Stomach (tissue), 9 donors: Measurements from ENCODE around the gene CPLX3. TPM values are rescaled to one million over a fixed set of nuclear protein-coding genes. Genes with fewer than 3 reads are reported as not detected.

ENCODE experiments used
- DNase-seq, 2 donors: peaks; one replicate each; pipeline versions ENCODE4 v3.0.0 to v3.0.0-alpha.2; 2013 to 2019
- H3K27ac ChIP-seq, 5 donors: fragments of 200-600 bp in 4 of 5; sonication (generic) in 4 of 5; one replicate each; pipeline ENCODE4 v1.5.1; 2013 to 2019; ENCODE audit warnings: mild to moderate bottlenecking in 1 of 5, moderate library complexity in 1 of 5
- H3K27me3 ChIP-seq, 3 donors: fragments of 200-600 bp; sonication (generic); one replicate each; pipeline ENCODE4 v1.5.1; 2017 to 2019; ENCODE audit warnings: mixed run types in 1 of 3
- H3K36me3 ChIP-seq, 4 donors: fragments of 200-600 bp; sonication (generic); 1 replicate in 3 of 4; 2 replicates in 1 of 4; pipeline ENCODE4 v1.5.1; 2016 to 2019
- H3K4me1 ChIP-seq, 4 donors: fragments of 200-600 bp; sonication (generic); one replicate each; pipeline ENCODE4 v1.5.1; 2016 to 2019
- H3K4me3 ChIP-seq, 4 donors: fragments of 200-600 bp; sonication (generic) in 3 of 4; one replicate each; pipeline ENCODE4 v1.5.1; 2016 to 2019; ENCODE audit warnings: mild to moderate bottlenecking in 1 of 4
- H3K9me3 ChIP-seq, 4 donors: fragments of 200-600 bp; sonication (generic); one replicate each; pipeline ENCODE4 v1.5.1; 2016 to 2019
- CTCF ChIP-seq, 7 experiments: fragments of 450-650 bp in 4 of 7; fragments of 200-600 bp in 3 of 7; sonication (generic) in 3 of 7; IDR thresholded peaks; one replicate each; pipeline ENCODE4 v1.5.1; 2016 to 2019; ENCODE audit warnings: antibody characterized with exemption in 7 of 7, control low read depth in 2 of 7, mild to moderate bottlenecking in 1 of 7
- EP300 ChIP-seq: sonication (generic); formaldehyde crosslinking; IDR thresholded peaks from one replicate; pipeline ENCODE4 v1.6.1; 2017; ENCODE audit warnings: antibody characterized with exemption
- POLR2A ChIP-seq, 4 donors: fragments of 450-650 bp; IDR thresholded peaks; one replicate each; pipeline ENCODE4 v1.6.1; 2016; ENCODE audit warnings: antibody characterized with exemption in 4 of 4, control low read depth in 2 of 4, mild to moderate bottlenecking in 1 of 4, moderate library complexity in 1 of 4
- POLR2AphosphoS5 ChIP-seq, 3 donors: sonication (generic); formaldehyde crosslinking; IDR thresholded peaks; one replicate each; pipeline ENCODE4 v1.6.1; 2016; ENCODE audit warnings: antibody characterized with exemption in 3 of 3
- WGBS, 5 donors: extraction: QIAGEN DNeasy Blood & Tissue Kit in 3 of 5; methylation state at CpG; one replicate each; pipeline versions ENCODE4 v1.1.5 to v1.1.7; 2013 to 2018; 5-methylcytosine and 5-hydroxymethylcytosine counted together
- intact Hi-C: fragments of 100-400 bp; cut with DNase I; formaldehyde crosslinking; loops from one replicate; pipeline ENCODE4 v1.15.1; 2023; ENCODE audit warnings: low total_unique reads
- polyA plus RNA-seq, 3 donors: library from polyadenylated mRNA; stranded (reverse); fragments of 200-250 nt; gene quantifications; one replicate each; pipeline ENCODE4 v1.2.3, GENCODE V29; 2013
- total RNA-seq, 5 donors: library from RNA; depleted of rRNA; stranded (reverse); fragments of >200 nt; gene quantifications; one replicate each; pipeline versions ENCODE4 v1.1.0 to v1.2.3, GENCODE V29; 2014 to 2016
- donor health status: healthy with polysubstance abuse.
- donor health status: Bipolar disorder and iron deficiency.
- donor health status: healthy.

CPLX3 gene
- total and polyA plus RNA-seq, 8 donors = 0.61 to 57.8 (median 19.4) TPM; not detected in 4

DNA sequence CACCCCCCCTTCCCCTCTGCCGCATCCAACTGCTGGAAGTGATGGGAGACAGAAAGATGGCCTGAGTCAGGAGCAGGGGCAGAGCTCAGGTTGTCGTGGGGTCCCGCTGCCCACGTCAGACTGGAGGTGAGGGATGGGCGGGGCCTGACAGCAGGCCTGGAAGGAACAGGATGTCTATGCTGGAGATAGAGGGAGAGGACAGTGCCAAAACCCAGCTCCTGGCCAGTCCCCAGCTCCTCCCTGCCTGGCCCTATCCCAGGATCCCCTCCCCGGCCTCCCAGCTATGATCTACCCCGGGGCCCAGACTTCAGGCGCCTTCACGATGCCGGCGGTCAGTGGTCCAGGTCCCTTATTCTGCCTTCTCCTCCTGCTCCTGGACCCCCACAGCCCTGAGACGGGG, 13.9 kb upstream of the CPLX3 start, which contains the start of gene LMAN1L:
Gene LMAN1L (plus strand): TSS at position 303 of the 400 bp plus-strand sequence. CDS start 20 bp downstream, at position 323.
- no peaks in the 10 kb centered on the region for H3K36me3 ChIP-seq
- H3K9me3 ChIP-seq = no peaks in the 10 kb centered on the region
- peak within 1 kb of the TSS in 1 of 5 donors; percentile 73 for H3K27ac ChIP-seq
- no peak for DNase-seq
- H3K4me3 ChIP-seq = peak within 1 kb of the TSS in 2 of 4 donors; percentile 3 to 18
- peaks cover 0 to 34% (median 23%) of the 10 kb centered on the region in 4 donors for H3K4me1 ChIP-seq
- no peak for TF ChIP-seq CTCF (IDR thresholded peaks at IDR 0.05)
- no peak for TF ChIP-seq EP300
- TF ChIP-seq POLR2AphosphoS5 (IDR thresholded peaks at IDR 0.05) = no peak
- no peak for TF ChIP-seq POLR2A (IDR thresholded peaks at IDR 0.05)
- H3K27me3 ChIP-seq = no peaks in the 10 kb centered on the region
- 55 to 85% (median 76%) methylated on average over 12 of the region's 12 CpGs for WGBS, 5 donors
- intact Hi-C loops = no loop called here

GRCh38 chr15:74815121-74815934, 11.1 kb upstream of the CPLX3 start:
- Histone ChIP-seq H3K4me1 (peaks cover 0 to 43% (median 25%) of the 10 kb centered on the region in 4 donors), H3K27ac (peak overlapping the region; percentile 5 to 73 (median 14)), H3K27me3 (no peaks in the 10 kb centered on the region), H3K36me3 (no peaks in the 10 kb centered on the region), H3K4me3 (no peak overlapping the region), H3K9me3 (no peaks in the 10 kb centered on the region)
- peak; percentile 55 to 88 for DNase-seq
- intact Hi-C loops = no loop called here
- 51 to 67% (median 61%) methylated on average over 10 of the region's 10 CpGs for WGBS, 5 donors
- TF ChIP-seq CTCF (IDR thresholded peaks at IDR 0.05) (no peak), POLR2AphosphoS5 (IDR thresholded peaks at IDR 0.05) (no peak), EP300 (no peak), POLR2A (IDR thresholded peaks at IDR 0.05) (no peak)

DNA sequence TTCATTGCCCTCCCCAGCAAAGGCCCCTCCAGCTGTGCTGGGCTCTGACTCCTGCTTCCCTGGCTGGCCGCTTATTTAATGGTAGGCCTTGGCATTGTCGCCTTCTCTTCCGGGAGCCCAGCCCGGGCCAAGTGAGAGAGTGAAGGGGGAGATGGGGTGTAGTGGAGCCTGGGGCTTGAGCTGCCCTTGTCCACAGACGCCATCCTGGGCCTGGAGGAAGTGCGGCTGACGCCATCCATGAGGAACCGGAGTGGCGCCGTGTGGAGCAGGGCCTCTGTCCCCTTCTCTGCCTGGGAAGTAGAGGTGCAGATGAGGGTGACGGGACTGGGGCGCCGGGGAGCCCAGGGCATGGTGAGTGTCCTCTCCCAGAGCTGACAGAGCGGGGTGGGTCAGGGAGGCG, 10.5 kb upstream of the CPLX3 start:
- intact Hi-C loops = no loop called here
- WGBS, 5 donors = 86 to 93% (median 90%) methylated on average over 3 to 15 of the region's 15 CpGs
- Histone ChIP-seq H3K27ac (peak overlapping the region in 3 of 5 donors; percentile 12 to 73 (median 41)), H3K4me3 (no peak overlapping the region), H3K36me3 (no peaks in the 10 kb centered on the region), H3K27me3 (no peaks in the 10 kb centered on the region), H3K4me1 (peaks cover 0 to 43% (median 25%) of the 10 kb centered on the region in 4 donors), H3K9me3 (no peaks in the 10 kb centered on the region)
- TF ChIP-seq EP300 = no peak
- no peak for TF ChIP-seq POLR2A (IDR thresholded peaks at IDR 0.05)
- TF ChIP-seq POLR2AphosphoS5 (IDR thresholded peaks at IDR 0.05) = no peak
- TF ChIP-seq CTCF (IDR thresholded peaks at IDR 0.05) = no peak
- DNase-seq = no peak

- Histone ChIP-seq H3K4me1 (peaks cover 0 to 43% (median 25%) of the 10 kb centered on the region in 4 donors), H3K27ac (peak overlapping the region in 2 of 5 donors; percentile 41 to 73), H3K27me3 (no peaks in the 10 kb centered on the region), H3K9me3 (no peaks in the 10 kb centered on the region), H3K4me3 (no peak overlapping the region), H3K36me3 (no peaks in the 10 kb centered on the region)
- no peak for DNase-seq
- intact Hi-C loops = no loop called here
- TF ChIP-seq CTCF (IDR thresholded peaks at IDR 0.05) = no peak
- TF ChIP-seq EP300 = no peak
- TF ChIP-seq POLR2A (IDR thresholded peaks at IDR 0.05) = no peak
- 56 to 66% (median 63%) methylated on average over 17 to 19 of the region's 19 CpGs for WGBS, 5 donors
Measured at GRCh38 chr15:74816624-74817369, 9.6 kb upstream of the CPLX3 start.
